Measurements from ENCODE around the gene CAMSAP1. TPM values are rescaled to one million over a fixed set of nuclear protein-coding genes. Genes with fewer than 3 reads are reported as not detected.

The CAMSAP1 gene
- total RNA-seq, 1 donor from 2014 or later, result 20.4 TPM

DNA sequence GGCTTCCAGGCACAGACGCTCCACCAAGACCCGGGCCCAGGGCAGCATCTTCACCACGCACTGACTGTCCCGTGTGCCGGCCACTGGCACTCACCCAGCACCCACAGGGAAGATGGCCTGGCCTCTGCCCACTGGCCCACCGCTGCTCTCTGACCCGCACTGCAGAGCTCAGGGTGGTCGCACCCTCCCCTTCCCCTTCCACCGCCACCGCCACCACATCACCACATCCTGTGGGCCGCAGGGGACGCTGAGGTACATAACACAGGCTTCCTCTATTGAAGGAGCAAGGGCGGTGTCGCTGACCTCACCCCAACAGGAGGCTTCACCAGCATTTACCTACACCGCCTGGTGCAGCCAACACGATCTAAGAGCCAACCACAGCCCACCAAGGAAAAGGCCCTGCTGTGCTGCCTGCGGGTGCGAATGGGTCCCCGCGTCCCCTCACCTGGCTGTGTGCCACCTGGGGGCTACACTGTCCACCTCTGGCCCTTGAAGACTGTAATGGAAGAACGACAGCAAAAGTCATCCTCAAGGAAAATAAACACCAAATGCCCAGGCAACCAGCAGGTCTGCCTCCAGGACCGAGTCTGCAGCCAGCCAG is 101.8 kb downstream of the CAMSAP1 start:
- ATAC-seq, result no peak
- DNase-seq, result no peak
- intact Hi-C loops (cut with micrococcal nuclease), result no loop called here

DNA sequence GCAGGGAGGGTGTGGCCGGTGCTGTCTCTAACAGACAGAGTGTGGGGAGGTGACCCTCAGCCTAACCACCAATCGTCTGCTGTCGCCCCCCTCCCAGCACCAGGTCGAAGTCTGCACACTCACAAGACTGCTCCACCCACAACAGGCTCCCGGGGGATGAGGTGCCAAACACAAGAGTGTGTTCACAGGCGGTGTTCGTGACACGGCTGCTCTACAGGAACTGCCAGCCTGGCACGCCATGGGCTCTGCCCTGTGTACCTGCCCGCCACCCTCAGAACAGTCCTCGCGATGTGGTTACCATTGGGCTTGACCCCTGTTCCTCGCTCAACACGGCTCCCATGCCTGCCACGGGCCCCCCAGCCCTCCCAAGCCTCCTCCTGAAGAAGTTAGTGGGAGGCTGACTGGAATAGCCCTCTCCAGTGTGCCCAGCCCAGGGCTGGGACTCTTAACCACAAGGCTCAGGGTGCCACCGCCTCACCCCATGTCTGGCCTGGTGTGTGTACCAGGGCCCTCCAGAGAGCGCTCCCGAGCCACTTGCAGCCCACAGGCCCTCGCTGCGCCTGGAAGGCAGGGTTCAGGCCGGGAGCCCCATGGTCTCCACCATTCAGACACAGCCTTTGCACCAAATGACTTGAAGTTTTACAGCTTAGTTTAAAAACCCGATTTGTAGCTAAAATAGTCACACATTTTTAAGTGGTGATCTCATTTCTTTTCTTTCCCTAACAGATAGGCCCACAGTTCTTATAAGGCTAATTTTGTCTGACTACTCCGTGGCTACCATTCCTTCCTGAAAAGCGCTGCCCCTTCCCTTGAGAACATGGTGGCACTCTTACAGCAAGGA is 102.5 kb downstream of the CAMSAP1 start:
- DNase-seq (no peak), ATAC-seq (no peak)
- intact Hi-C loops (cut with micrococcal nuclease), result no loop called here

DNA sequence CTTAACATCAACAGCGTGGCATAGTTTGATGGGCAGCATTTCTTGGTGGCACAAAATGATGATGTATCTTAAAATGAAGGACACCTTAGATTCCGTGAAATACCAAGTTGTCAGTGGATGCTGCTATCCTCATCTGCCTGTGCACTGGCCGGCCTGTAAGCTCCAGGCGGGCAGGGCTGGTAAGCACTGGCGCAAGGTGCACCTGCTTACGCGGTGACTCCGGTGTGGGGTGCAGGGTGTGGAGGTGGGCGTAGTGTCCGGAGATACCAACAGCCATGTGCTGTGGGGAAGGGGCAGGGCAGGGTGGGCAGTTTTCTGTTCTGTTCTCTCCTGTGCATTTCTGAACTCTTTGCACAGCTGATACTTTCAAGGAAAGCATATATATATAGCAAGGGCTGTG is 103.9 kb downstream of the CAMSAP1 start:
- intact Hi-C loops (cut with micrococcal nuclease), result no loop called here
- no peak for ATAC-seq
- peak; percentile 7 for DNase-seq

DNA sequence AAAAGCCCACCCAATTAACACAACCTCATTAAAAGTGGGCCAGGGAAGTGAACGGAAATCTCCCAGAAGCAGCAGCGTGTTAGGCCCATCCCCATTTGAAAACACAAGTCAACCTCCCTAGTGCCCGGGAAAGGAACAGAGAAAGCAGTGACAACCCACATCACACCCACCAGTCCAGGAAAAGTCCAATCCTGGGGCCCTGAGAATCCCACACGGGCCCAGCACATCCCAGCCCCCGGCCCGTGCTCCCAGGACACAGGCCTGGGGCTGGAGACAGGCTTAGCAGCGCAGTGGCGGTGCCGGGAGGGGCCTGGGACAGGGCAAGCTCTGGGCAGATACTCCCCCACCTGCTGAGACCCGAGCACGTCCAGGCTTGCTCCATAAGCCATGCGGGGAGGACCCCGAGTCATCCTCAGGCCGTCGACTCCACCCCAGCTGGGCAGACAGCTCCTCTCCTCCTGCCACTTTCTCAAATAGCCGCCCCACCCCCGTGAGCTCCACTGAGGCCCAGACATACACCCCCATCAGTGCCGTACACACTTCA is 104.4 kb downstream of the CAMSAP1 start:
- intact Hi-C loops (cut with micrococcal nuclease), result no loop called here
- ATAC-seq (no peak), DNase-seq (peak; percentile 15)

- DNase-seq, result no peak
- intact Hi-C loops (cut with micrococcal nuclease), result no loop called here
- ATAC-seq, result no peak
Observed at GRCh38 chr9:135801070-135801469, 106.3 kb downstream of the CAMSAP1 start.

DNA sequence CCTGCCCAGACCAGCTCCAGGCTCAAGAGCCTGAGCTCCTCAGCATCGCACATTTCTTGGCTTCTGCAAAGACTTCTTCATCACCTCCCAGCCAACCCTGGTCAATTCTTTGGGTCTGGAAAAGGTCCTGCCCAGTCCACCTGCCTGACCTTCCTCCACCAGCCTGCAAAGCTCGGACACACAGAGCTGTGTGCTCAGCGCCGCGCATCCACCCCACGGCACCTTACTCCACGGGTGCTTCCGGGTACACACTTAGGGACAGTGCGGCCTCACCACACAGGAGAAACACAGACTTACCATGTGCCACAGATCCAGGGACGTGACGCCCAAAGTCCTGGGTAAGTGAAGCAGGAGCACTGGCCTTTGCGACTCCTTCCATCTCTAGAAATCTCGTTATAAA is 108.1 kb downstream of the CAMSAP1 start:
- intact Hi-C loops (cut with micrococcal nuclease), result no loop called here
- ATAC-seq (no peak), DNase-seq (no peak)

DNA sequence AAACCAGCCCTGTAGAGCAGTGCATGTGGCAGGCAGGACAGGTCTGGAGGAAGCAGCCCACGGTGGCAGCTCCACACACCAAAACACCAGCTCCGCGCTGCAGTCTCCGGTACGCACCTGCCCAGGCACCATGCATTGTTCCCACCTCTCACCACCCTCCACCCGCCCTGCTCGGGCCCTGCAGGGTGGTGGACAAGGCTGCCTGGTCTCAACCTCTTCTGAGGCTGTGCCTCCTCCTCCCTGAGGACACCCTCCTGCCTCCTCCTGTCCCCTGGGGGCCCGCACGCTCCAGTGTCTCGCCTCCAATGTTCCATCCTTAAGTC is 109.1 kb downstream of the CAMSAP1 start:
- DNase-seq (no peak), ATAC-seq (no peak)
- intact Hi-C loops (cut with micrococcal nuclease), result no loop called here

GRCh38 chr9:135797507-135798262 is 109.7 kb downstream of the CAMSAP1 start:
- DNase-seq (peak; percentile 68), ATAC-seq (peak; percentile 92)
- intact Hi-C loops (cut with micrococcal nuclease), result no loop called here

- intact Hi-C loops (cut with micrococcal nuclease), result no loop called here
- DNase-seq (no peak), ATAC-seq (peak; percentile 11)
Observed at GRCh38 chr9:135796784-135797485, 110.4 kb downstream of the CAMSAP1 start.

- ATAC-seq (no peak), DNase-seq (no peak)
- intact Hi-C loops (cut with micrococcal nuclease), result no loop called here
Observed at GRCh38 chr9:135795391-135795790, 112.0 kb downstream of the CAMSAP1 start.

GRCh38 chr9:135794361-135794885 is 112.9 kb downstream of the CAMSAP1 start:
- ATAC-seq (no peak), DNase-seq (no peak)
- intact Hi-C loops (cut with micrococcal nuclease), result no loop called here

GRCh38 chr9:135794057-135794335 is 113.3 kb downstream of the CAMSAP1 start:
- ATAC-seq (no peak), DNase-seq (no peak)
- intact Hi-C loops (cut with micrococcal nuclease), result no loop called here

DNA sequence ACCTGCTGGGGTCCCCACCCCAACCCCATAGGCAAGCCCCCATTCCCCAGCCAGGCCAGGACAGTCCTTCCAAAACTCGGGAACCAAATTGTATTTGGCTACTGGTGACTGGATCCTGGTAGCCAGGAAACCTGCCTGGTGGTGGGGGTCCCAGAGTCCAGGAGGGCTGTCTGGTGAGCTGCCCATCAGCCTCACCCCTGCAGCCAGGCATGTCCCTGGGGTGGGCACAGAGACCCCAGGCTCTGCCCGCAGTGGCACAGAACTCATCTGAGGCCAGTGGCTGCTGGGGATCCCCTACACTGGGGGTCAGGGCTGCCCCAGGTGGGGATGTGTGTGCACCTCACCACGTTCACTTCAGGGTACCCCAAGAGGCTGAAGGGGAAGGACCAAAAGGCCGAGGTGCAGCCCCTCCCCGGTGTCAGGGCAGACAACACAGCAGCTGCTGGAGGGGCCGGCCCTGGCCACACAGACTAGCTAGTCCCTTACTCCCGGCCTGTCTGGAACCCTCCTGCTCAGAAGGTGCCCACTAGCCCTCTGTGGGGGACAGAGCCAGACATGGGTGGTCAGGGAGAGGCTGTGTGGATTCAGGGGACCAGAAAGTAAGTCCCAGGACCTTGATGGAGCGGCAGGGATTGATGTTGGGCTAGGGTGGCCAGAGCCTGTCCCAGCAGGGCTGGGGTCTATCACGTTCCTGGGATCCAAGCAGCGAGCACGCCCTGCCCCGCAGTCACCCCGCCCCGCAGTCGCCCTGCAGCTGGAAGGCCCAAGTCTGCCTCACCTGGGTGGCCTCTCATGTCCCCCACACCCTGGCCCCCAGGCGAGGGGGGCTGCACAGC is 113.9 kb downstream of the CAMSAP1 start:
- DNase-seq, result no peak
- ATAC-seq, result no peak
- intact Hi-C loops (cut with micrococcal nuclease), result no loop called here

DNA sequence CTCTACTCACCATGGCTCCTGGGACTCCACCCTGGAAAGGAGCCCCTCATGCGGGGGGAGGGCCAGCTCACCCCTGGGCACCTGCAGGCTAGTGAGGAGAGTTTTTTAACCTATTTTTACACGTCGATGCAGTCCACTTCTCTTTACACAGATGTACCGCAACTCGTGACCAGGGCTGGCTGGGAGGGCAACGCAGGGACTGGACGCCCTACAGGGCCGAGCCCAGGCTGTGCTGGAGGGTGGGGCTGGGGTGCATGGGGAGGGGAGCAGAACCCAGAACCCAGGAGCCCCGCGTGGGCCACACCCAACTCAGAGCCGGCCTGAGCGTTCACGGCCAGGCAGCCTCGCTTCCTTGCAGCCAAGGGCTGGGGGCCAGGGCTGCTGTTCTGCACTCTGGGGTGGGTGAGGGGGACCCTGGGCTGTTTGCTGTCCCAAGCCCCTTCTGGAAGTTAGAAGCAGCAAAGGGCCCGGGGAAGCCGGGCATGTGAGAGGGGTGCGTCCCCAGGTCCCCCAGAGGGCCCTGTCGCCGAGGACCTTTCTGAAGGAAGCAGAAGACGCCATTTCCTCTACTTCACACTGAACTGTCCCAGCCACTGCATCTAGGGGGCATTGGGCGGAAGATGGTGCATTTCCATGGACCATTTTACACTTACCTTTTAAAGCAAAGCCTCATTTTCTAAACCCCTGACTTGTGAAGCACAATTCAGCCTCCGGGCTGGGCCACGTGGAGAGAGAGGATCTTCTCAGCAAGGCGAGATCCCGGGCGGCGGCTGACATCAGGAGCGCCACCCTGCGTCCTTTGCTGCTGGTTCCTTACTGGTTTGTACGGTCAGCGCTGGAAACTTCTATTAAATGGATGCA is 114.8 kb downstream of the CAMSAP1 start:
- intact Hi-C loops (cut with micrococcal nuclease), result no loop called here
- DNase-seq (no peak), ATAC-seq (no peak)

GRCh38 chr9:135791431-135792267 is 115.7 kb downstream of the CAMSAP1 start:
- intact Hi-C loops (cut with micrococcal nuclease), result no loop called here
- no peak for ATAC-seq
- DNase-seq, result no peak

DNA sequence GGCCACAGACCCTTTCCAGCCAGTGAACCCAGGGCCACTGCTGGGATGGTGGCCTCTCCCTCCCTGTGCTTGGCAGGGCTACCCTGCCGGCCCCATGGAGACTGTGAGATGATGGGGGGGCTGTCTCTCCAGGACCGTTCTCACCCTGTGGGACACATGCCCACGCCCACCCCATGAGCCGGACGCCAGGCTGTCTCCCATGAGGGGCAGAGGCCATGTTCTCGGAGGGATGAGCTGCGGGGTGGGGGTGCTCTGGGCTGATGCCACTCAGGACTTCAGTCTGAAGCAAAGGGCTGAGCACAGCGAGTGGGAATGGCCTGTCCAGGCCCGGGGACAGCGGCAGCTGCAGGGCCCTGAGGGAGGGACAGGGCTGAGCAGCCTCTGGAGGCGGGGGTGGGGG is 116.5 kb downstream of the CAMSAP1 start:
- no peak for DNase-seq
- ATAC-seq, result no peak
- intact Hi-C loops (cut with micrococcal nuclease), result no loop called here

- DNase-seq (no peak), ATAC-seq (no peak)
- intact Hi-C loops (cut with micrococcal nuclease), result no loop called here
Observed at GRCh38 chr9:135790356-135790755, 117.0 kb downstream of the CAMSAP1 start.
